SIG-M5 treated with dmso at 0.1 percent for 504 hours (cell line): Measurements from ENCODE around the gene DCAF12L1.

Experiments used
- DNase-seq: peaks from one replicate; lab custom pipeline; 2025; ENCODE audit not compliant: unreplicated experiment; lab: John Stamatoyannopoulos, UW

Gene DCAF12L1

GRCh38 chrX:126552313-126553022, at the start of gene DCAF12L1:
Gene DCAF12L1, minus strand, starts transcription at chrX:126552814. Its CDS starts 206 bp downstream, at chrX:126552608.
- no peak for DNase-seq

DNA sequence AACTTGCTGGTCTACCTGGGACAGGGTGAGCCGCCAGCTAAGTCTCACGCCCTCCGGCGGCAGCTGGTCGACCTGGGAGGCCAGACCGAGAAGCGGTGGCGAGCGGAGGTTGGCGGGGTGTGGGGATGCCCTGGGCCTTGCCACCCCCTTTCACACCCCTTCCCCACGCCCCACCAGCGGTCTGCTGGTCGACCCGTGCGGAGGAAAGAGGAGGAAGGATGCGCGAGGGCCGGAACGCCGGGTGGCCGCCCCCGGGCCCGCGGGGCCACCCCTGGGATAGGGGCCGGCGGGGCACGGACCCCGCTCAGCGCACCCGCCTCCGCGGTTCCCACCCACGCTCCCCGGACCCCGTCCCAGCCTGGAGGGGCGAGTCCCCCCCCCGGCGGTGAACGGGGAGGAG, 28.3 kb upstream of the DCAF12L1 start:
- DNase-seq, result no peak

GRCh38 chrX:126575911-126576310, 23.3 kb upstream of the DCAF12L1 start:
- DNase-seq, result no peak

DNA sequence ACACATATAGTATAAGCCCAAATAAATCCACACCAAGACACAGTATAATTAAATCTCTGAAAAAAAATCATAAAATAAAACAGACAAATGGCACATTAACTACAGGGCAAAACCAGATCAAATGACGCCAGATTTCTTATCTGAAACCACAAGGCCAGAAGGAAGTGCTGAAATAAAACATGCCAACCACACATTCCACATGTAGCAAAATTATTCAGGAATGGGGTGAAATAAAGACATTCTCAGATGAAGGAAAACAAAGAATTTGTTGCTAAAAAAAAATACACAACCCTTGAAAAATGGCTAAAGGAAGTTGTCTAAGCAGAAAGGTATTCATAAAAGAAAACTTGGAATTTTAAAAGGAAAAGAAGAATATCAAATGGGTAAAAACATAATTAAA, 4.5 kb upstream of the DCAF12L1 start:
- DNase-seq, result no peak

GRCh38 chrX:126551725-126552312, 795 bp downstream of the DCAF12L1 start:
- no peak for DNase-seq

DNA sequence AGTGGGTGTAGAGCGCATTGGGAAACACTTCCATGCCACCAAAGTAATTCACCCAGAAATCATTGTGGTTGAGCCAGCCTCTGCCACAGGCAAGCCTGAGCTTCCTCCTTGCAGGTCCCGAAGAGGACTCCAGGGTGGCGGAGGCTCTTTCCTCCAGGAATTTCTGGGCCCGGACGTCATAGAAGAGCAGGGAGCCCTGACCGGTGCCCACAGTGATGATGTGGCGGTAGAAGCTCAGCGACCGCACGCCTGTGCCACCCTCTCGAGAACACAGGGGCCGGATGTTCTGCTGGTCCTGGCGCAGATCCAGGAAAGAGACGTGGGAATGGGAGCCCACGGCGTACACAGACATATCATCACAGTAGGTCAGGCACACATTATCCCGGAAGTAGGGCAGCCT, 1.3 kb downstream of the DCAF12L1 start:
- no peak for DNase-seq

GRCh38 chrX:126550816-126551215, 1.8 kb downstream of the DCAF12L1 start:
- DNase-seq, result no peak

- no peak for DNase-seq
These were observed 42.7 kb downstream of the DCAF12L1 start for GRCh38 chrX:126509923-126510322.
